ENCODE measurements around the gene WDR45. TPM values are rescaled to one million over a fixed set of nuclear protein-coding genes. Genes with fewer than 3 reads are reported as not detected.

The WDR45 gene
- total and polyA plus RNA-seq, 10 of the 15 experiments (the other 5 are each of a cell fraction or from before 2014, with no cell fraction given): 5.9 to 30.9 (median 20.6) TPM

DNA sequence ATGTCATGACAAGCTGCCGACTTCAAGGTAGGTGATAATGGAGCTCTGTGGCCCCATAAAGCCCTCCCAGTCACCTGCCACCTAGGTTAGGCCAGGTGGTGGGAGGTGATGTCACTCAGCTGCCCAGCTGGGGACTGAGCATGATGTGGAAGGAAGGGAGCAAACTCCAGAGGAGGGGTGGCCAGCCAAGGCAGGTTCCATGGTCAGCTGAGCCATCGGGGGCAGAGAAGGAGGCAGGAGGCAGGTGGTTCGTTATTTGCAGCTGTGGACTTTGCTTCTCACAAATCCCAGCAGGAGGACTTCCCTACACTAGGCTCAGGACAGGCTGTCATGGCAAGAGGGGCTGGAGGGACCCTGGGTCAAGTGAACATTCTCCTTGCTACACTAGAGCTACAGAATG is 18.8 kb downstream of the WDR45 start:
- BruUV-seq (replicated peaks): no TSS peak
- intact Hi-C loops (cut with micrococcal nuclease; ENCODE audit: unreplicated experiment): no loop called here
- H3K36me3 ChIP-seq (ENCODE audit: control insufficient read depth in 2 of 2, insufficient read depth in 2 of 2, low read length in 1 of 2): no peaks in the 10 kb centered on the region
- no peak overlapping the region for H3K4me2 ChIP-seq (ENCODE audit: control insufficient read depth, insufficient read depth)
- ChIA-PET POLR2A (no interaction called here), SMC1A (ENCODE audit: uncharacterized antibody, unreplicated experiment) (no interaction called here), CTCF (no interaction called here), RAD21 (ENCODE audit: unreplicated experiment) (no interaction called here)
- ATAC-seq (no peak), DNase-seq (ENCODE audit: low read depth, low spot score) (no peak), FAIRE-seq (no peak)
- WGBS (ENCODE audit: insufficient coverage, insufficient replicate concordance, low lambda C conversion rate, missing lambda C conversion rate): 62% methylated on average over 3 of the region's 3 CpGs
- H3K9me3 ChIP-seq (replicated peaks; ENCODE audit: control insufficient read depth, insufficient read depth, low read length): no peaks in the 10 kb centered on the region
- no peaks in the 10 kb centered on the region for H4K20me1 ChIP-seq (ENCODE audit: control insufficient read depth, insufficient read depth)
- H3K4me1 ChIP-seq (ENCODE audit: control insufficient read depth, insufficient read depth, low read length): no peaks in the 10 kb centered on the region
- H3K79me2 ChIP-seq (ENCODE audit: control insufficient read depth, insufficient read depth, low read length): no peaks in the 10 kb centered on the region
- no peak overlapping the region for H3K4me3 ChIP-seq
- no peak overlapping the region for H2AFZ ChIP-seq (ENCODE audit: control insufficient read depth, low read depth, low read length)
- H3K9ac ChIP-seq (ENCODE audit: control insufficient read depth, insufficient read depth, low read length): no peak overlapping the region
- TF ChIP-seq SREBF1 (IDR thresholded peaks at IDR 0.05; ENCODE audit: low read length): no peak
- no peak for TF ChIP-seq PAX8 (IDR thresholded peaks at IDR 0.05)
- no peak for TF ChIP-seq HDAC6 (IDR thresholded peaks at IDR 0.05; ENCODE audit: unreplicated experiment)
- TF ChIP-seq ZNF384 (IDR thresholded peaks at IDR 0.05; ENCODE audit: borderline replicate concordance, low read depth, low read length): no peak
- no peak for TF ChIP-seq FOXK2 (IDR thresholded peaks at IDR 0.05)
- no peak for TF ChIP-seq ETV6 (conservative IDR thresholded peaks at IDR 0.05 in 1 of 2, IDR thresholded peaks at IDR 0.05 in 1 of 2; ENCODE audit: borderline replicate concordance in 1 of 2, low read depth in 1 of 2)
- TF ChIP-seq POLR2AphosphoS2 (IDR thresholded peaks at IDR 0.05; ENCODE audit: low read depth, low read length): no peak
- TF ChIP-seq ASH2L (IDR thresholded peaks at IDR 0.05; ENCODE audit: borderline replicate concordance, low read depth): no peak
- TF ChIP-seq, protein P1, sequence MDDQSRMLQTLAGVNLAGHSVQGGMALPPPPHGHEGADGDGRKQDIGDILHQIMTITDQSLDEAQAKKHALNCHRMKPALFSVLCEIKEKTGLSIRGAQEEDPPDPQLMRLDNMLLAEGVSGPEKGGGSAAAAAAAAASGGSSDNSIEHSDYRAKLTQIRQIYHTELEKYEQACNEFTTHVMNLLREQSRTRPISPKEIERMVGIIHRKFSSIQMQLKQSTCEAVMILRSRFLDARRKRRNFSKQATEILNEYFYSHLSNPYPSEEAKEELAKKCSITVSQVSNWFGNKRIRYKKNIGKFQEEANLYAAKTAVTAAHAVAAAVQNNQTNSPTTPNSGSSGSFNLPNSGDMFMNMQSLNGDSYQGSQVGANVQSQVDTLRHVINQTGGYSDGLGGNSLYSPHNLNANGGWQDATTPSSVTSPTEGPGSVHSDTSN (IDR thresholded peaks at IDR 0.05; ENCODE audit: insufficient replicate concordance, low read depth, low read length): no peak
- no peak for TF ChIP-seq CHD4 (IDR thresholded peaks at IDR 0.05)
- no peak for TF ChIP-seq CBFB (IDR thresholded peaks at IDR 0.05; ENCODE audit: low read depth)
- no peak for TF ChIP-seq FOS (IDR thresholded peaks at IDR 0.05; ENCODE audit: borderline replicate concordance, extremely low read depth, insufficient read length)
- no peak for TF ChIP-seq SP1 (IDR thresholded peaks at IDR 0.05; ENCODE audit: low read depth, low read length)
- TF ChIP-seq TCF7 (IDR thresholded peaks at IDR 0.05; ENCODE audit: borderline replicate concordance): no peak
- H3K27me3 ChIP-seq (replicated peaks in 1 of 2; ENCODE audit: control insufficient read depth in 2 of 2, insufficient read depth in 2 of 2, low read length in 1 of 2): no peaks in the 10 kb centered on the region
- in situ Hi-C loops (cut with MboI): no loop called here
- no peak overlapping the region for H3K27ac ChIP-seq (ENCODE audit: control insufficient read depth, insufficient read depth)

Measured in GM12878 (cell line).